Esophagus squamous epithelium (tissue), 4 donors: ENCODE data around the gene NEMF.

Experiments
- POLR2A ChIP-seq, 4 donors: fragments of 450-650 bp; IDR thresholded peaks; one replicate each; pipeline ENCODE4 v1.6.1; 2017; ENCODE audit warnings: antibody characterized with exemption in 4 of 4, mild to moderate bottlenecking in 4 of 4, moderate library complexity in 3 of 4
- TF ChIP-seq, protein P1 (sequence below), 6 experiments: fragments of 450-650 bp in 4 of 6; fragments of 200-600 bp in 2 of 6; sonication (generic) in 2 of 6; IDR thresholded peaks; one replicate each; pipeline ENCODE4 v1.5.1; 2016 to 2019; ENCODE audit warnings: antibody characterized with exemption in 6 of 6, mild to moderate bottlenecking in 4 of 6, moderate library complexity in 4 of 6

DNA sequence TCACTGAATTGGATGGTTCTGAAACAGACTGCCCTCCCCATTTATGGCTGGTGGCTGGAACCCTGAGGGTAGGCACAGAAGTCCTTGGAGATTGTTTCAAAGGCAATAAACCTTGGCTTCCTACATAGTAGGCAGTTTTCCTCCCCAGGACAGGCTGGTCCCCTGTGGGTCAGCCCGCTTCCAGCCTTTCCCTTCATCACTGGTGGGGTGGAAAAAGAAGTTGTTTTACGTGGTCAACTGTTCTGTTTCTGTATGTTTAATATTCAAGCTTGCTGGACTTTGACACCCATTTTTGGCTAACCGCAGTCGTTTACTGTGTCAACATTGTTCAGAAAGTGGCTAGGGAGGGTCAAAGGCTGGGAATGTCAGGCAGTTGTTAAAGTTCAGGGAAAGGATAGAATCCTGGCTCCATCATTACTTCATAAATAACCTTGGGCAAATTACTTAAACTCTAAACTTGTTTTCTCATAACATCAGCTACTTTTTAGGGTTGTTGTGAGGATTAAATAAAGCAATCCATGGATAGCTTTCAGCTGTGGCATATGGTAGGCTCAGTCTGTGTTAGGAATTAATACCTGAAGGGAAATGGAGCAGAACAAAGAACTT is 82.3 kb downstream of the NEMF start:
- TF ChIP-seq POLR2A (IDR thresholded peaks at IDR 0.05), result no peak
- TF ChIP-seq, protein P1, sequence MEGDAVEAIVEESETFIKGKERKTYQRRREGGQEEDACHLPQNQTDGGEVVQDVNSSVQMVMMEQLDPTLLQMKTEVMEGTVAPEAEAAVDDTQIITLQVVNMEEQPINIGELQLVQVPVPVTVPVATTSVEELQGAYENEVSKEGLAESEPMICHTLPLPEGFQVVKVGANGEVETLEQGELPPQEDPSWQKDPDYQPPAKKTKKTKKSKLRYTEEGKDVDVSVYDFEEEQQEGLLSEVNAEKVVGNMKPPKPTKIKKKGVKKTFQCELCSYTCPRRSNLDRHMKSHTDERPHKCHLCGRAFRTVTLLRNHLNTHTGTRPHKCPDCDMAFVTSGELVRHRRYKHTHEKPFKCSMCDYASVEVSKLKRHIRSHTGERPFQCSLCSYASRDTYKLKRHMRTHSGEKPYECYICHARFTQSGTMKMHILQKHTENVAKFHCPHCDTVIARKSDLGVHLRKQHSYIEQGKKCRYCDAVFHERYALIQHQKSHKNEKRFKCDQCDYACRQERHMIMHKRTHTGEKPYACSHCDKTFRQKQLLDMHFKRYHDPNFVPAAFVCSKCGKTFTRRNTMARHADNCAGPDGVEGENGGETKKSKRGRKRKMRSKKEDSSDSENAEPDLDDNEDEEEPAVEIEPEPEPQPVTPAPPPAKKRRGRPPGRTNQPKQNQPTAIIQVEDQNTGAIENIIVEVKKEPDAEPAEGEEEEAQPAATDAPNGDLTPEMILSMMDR (IDR thresholded peaks at IDR 0.05), result no peak
